Lower lobe of right lung (tissue), 2 donors: ENCODE results near the gene CLIC4. TPM values are rescaled to one million over a fixed set of nuclear protein-coding genes. Genes with fewer than 3 reads are reported as not detected.

ENCODE experiments used
- ATAC-seq, 2 donors: fragments of 200-7000 bp; cut with Tn5 transposase; one replicate each; pipeline ENCODE4 v1.9.1; 2020 to 2022; ENCODE audit warnings: mild to moderate bottlenecking in 2 of 2, moderate library complexity in 2 of 2
- DNase-seq: peaks from one replicate; pipeline ENCODE4 v3.0.0-alpha.2; 2020
- H3K27ac ChIP-seq: fragments of 200-600 bp; one replicate; pipeline ENCODE4 v1.8.0; 2022
- H3K27me3 ChIP-seq: fragments of 200-600 bp; one replicate; pipeline ENCODE4 v1.8.0; 2022; ENCODE audit warnings: low read depth
- H3K36me3 ChIP-seq: fragments of 200-600 bp; one replicate; pipeline ENCODE4 v1.8.0; 2022; ENCODE audit warnings: mild to moderate bottlenecking
- H3K4me1 ChIP-seq: fragments of 200-600 bp; one replicate; pipeline ENCODE4 v1.8.0; 2022
- H3K4me3 ChIP-seq: fragments of 200-600 bp; one replicate; pipeline ENCODE4 v1.8.0; 2022; ENCODE audit warnings: mild to moderate bottlenecking
- H3K9me3 ChIP-seq: fragments of 200-600 bp; one replicate; pipeline ENCODE4 v1.8.0; 2022
- intact Hi-C: fragments of 100-400 bp; cut with DNase I; formaldehyde crosslinking; loops from one replicate; pipeline ENCODE4 v1.11.0; 2022
- total RNA-seq: library from RNA; stranded (reverse); fragmentation: NEBNext Ultra II Directional; extraction: Animal tissue kit (Norgen Biotek cat#: 25700); gene quantifications from one replicate; pipeline ENCODE4 v1.2.1, GENCODE V29; 2021
- TF ChIP-seq, protein P1 (sequence below): fragments of 200-600 bp; IDR thresholded peaks from one replicate; pipeline ENCODE4 v1.8.0; 2022; ENCODE audit warnings: antibody characterized with exemption, mild to moderate bottlenecking
- donor health status: DM: no; HTN: yes; CAD: no; lungs with severe emphysema.

CLIC4 gene
- total RNA-seq, 1 donor from 2014 or later = 169 TPM

- no peak overlapping the region for H3K27ac ChIP-seq
- TF ChIP-seq, protein P1, sequence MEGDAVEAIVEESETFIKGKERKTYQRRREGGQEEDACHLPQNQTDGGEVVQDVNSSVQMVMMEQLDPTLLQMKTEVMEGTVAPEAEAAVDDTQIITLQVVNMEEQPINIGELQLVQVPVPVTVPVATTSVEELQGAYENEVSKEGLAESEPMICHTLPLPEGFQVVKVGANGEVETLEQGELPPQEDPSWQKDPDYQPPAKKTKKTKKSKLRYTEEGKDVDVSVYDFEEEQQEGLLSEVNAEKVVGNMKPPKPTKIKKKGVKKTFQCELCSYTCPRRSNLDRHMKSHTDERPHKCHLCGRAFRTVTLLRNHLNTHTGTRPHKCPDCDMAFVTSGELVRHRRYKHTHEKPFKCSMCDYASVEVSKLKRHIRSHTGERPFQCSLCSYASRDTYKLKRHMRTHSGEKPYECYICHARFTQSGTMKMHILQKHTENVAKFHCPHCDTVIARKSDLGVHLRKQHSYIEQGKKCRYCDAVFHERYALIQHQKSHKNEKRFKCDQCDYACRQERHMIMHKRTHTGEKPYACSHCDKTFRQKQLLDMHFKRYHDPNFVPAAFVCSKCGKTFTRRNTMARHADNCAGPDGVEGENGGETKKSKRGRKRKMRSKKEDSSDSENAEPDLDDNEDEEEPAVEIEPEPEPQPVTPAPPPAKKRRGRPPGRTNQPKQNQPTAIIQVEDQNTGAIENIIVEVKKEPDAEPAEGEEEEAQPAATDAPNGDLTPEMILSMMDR = no peak
These were observed 128.8 kb downstream of the CLIC4 start for GRCh38 chr1:24874056-24874455.

DNA sequence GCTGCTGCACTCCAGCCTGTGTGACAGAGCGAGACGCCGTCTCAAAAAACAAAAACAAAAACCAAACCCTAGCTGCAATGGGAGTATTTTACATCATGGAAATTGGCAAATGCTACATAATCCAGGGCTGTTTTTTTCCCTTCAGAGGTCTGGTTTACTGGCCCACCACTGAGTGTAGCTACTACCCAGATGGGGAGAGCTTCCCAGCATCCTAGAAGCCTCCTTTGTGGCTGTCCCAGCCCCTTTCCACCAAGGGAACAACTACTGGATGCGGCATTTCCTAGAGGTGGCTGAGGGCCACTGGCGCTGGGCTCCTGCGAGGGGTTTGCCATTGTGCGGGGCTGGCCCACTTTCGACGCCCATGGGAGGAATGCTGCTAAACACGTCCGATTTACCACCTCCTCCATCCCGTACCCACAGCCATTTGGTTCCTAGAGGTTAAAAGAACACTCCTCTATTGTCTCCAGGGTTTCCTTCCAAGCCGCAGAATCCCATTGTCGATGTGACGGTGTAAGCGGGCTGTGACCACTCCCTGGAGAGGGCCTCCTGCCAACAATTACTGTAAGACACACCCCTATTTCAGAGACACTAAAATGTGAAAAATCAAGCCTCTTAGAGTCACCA, 129.5 kb downstream of the CLIC4 start:
- no peaks in the 10 kb centered on the region for H3K9me3 ChIP-seq
- intact Hi-C loops = no loop called here
- H3K27ac ChIP-seq = no peak overlapping the region
- no peak overlapping the region for H3K4me3 ChIP-seq
- H3K4me1 ChIP-seq = peaks cover 13% of the 10 kb centered on the region
- peaks cover 9% of the 10 kb centered on the region for H3K27me3 ChIP-seq
- ATAC-seq (peak; percentile 18 to 49), DNase-seq (peak; percentile 37)
- no peaks in the 10 kb centered on the region for H3K36me3 ChIP-seq
- TF ChIP-seq, protein P1 = no peak

More at GRCh38 chr1:24874056-24874455, 128.8 kb downstream of the CLIC4 start:
- Histone ChIP-seq H3K4me3 (no peak overlapping the region), H3K4me1 (peaks cover 13% of the 10 kb centered on the region), H3K9me3 (no peaks in the 10 kb centered on the region), H3K36me3 (no peaks in the 10 kb centered on the region), H3K27me3 (peaks cover 9% of the 10 kb centered on the region)
- intact Hi-C loops = no loop called here
- ATAC-seq (peak; percentile 71 to 87), DNase-seq (peak; percentile 46)

DNA sequence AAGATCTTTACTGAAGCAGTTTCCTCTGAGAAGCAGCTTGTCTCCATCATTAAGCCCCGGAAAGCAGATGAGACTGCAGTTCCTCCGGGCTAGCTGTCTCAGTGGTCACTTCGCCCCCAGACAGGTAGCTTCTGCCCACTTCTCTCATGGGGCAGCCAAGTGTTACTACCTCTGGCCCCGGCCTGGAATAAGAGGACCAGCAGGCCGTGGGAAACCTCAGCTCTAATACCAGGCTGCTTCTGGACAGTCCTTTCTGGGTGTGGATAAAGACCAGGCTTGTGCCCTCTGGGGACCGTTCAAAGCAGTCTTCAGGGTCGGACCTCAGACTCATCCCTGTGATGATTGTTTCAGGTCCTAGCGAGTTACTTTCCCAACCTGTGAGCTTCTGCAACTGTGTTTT, 130.0 kb downstream of the CLIC4 start:
- Histone ChIP-seq H3K27me3 (peaks cover 9% of the 10 kb centered on the region), H3K4me3 (no peak overlapping the region), H3K27ac (no peak overlapping the region), H3K4me1 (peaks cover 12% of the 10 kb centered on the region), H3K36me3 (no peaks in the 10 kb centered on the region), H3K9me3 (no peaks in the 10 kb centered on the region)
- no peak for DNase-seq
- TF ChIP-seq, protein P1 = no peak
- intact Hi-C loops = no loop called here
- no peak for ATAC-seq

GRCh38 chr1:24875991-24876506, 130.8 kb downstream of the CLIC4 start:
- no peaks in the 10 kb centered on the region for H3K9me3 ChIP-seq
- H3K27me3 ChIP-seq = peaks cover 2% of the 10 kb centered on the region
- TF ChIP-seq, protein P1 = no peak
- no peak overlapping the region for H3K4me3 ChIP-seq
- intact Hi-C loops = no loop called here
- ATAC-seq = no peak
- peaks cover 4% of the 10 kb centered on the region for H3K4me1 ChIP-seq
- no peaks in the 10 kb centered on the region for H3K36me3 ChIP-seq
- peak; percentile 14 for DNase-seq
- no peak overlapping the region for H3K27ac ChIP-seq

- H3K4me1 ChIP-seq = peaks cover 4% of the 10 kb centered on the region
- DNase-seq = peak; percentile 20
- H3K36me3 ChIP-seq = no peaks in the 10 kb centered on the region
- intact Hi-C loops = no loop called here
- H3K27ac ChIP-seq = no peak overlapping the region
- ATAC-seq = no peak
- no peak overlapping the region for H3K4me3 ChIP-seq
- TF ChIP-seq, protein P1 = no peak
- H3K9me3 ChIP-seq = no peaks in the 10 kb centered on the region
- H3K27me3 ChIP-seq = no peaks in the 10 kb centered on the region
These were observed 132.8 kb downstream of the CLIC4 start for GRCh38 chr1:24878045-24878444.
